LNCAP (cell line): Measurements from ENCODE around the gene ZNF268.

Experiments
- CTCF ChIP-seq: fragments of 450-650 bp; IDR thresholded peaks from 2 replicates; pipeline ENCODE4 v1.5.1; 2017; ENCODE audit warnings: mild to moderate bottlenecking

Gene ZNF268

GRCh38 chr12:133236556-133236955, 55.3 kb downstream of the ZNF268 start:
- TF ChIP-seq CTCF: no peak

GRCh38 chr12:133251732-133252131, 70.4 kb downstream of the ZNF268 start:
- TF ChIP-seq CTCF: no peak

- TF ChIP-seq CTCF: no peak
Measured at GRCh38 chr12:133256321-133256720, 75.0 kb downstream of the ZNF268 start.

DNA sequence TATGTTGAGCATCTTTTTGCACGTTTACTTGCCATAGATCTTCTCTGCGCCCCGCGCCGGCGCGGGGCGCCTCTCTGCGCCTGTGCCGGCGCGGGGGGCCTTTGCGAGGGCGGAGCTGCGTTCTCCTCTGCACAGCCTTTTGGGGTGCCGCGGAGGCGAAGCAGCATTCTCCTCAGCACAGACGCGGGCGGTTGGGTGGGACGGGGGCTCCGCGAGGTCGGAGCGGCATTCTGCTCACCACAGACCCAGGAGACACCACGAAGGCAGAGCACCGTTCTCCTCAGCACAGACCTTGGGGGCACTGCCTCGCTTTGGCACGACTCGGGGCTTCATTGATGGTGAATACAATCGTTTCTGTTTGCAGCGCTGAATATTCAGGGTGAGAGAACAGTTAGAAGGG, 82.9 kb downstream of the ZNF268 start:
- TF ChIP-seq CTCF: no peak
